ENCODE measurements around the gene TBX10.
"Not testable (repeated sequence)": the region's sequence is repeated elsewhere in the genome, so short reads cannot be mapped to it uniquely, and the experiment has no call there.

TBX10 gene

DNA sequence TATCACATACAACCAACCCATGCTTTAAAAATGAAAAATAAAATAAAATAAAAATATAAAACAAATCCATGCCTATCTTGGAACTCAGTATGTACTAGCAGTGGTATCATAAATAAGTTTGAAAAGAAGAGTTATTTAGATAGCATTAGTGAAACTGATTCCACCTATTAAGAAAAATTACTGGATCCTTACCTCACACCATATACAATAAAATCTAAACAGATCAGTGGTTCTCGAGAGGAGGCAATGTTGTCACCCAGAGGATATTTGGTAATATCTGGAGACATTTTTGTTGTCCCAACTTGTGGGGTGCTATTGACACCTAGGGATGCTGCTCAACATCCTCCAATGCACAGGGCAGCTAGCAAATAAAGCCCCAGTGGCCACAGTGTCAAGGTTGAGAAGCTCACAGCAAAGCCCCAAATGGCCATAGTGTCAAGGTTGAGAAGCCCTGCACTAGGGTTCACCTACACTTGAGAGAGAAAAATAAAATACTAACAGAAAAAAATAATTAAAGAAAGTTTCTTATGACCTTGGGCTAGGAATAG is 42.7 kb downstream of the TBX10 start:
- WGBS (ENCODE audit: insufficient coverage, insufficient read length) = no CpG with 5 or more reads among the region's 1 CpG
- Histone ChIP-seq H3K27me3 (ENCODE audit: control insufficient read depth, insufficient read depth, low read length) (no peaks in the 10 kb centered on the region), H3K27ac (ENCODE audit: low read length) (no peak overlapping the region), H3K4me3 (ENCODE audit: low read length) (no peak overlapping the region), H3K36me3 (ENCODE audit: control insufficient read depth, insufficient read depth, low read length) (no peaks in the 10 kb centered on the region), H3K9me3 (ENCODE audit: control insufficient read depth, insufficient read depth, low read length) (no peaks in the 10 kb centered on the region), H3K4me1 (ENCODE audit: control insufficient read depth, insufficient read depth, low read length) (no peaks in the 10 kb centered on the region)
- DNase-seq (ENCODE audit: low read depth, low spot score) = no peak

GRCh38 chr11:67594480-67594879 is 45.1 kb downstream of the TBX10 start:
- Histone ChIP-seq H3K36me3 (ENCODE audit: control insufficient read depth, insufficient read depth, low read length) (no peaks in the 10 kb centered on the region), H3K4me1 (ENCODE audit: control insufficient read depth, insufficient read depth, low read length) (no peaks in the 10 kb centered on the region), H3K4me3 (ENCODE audit: low read length) (no peak overlapping the region), H3K9me3 (ENCODE audit: control insufficient read depth, insufficient read depth, low read length) (no peaks in the 10 kb centered on the region), H3K27me3 (ENCODE audit: control insufficient read depth, insufficient read depth, low read length) (no peaks in the 10 kb centered on the region), H3K27ac (ENCODE audit: low read length) (no peak overlapping the region)
- DNase-seq (ENCODE audit: low read depth, low spot score) = no peak
- no CpG with 5 or more reads among the region's 3 CpGs for WGBS (ENCODE audit: insufficient coverage, insufficient read length)

DNA sequence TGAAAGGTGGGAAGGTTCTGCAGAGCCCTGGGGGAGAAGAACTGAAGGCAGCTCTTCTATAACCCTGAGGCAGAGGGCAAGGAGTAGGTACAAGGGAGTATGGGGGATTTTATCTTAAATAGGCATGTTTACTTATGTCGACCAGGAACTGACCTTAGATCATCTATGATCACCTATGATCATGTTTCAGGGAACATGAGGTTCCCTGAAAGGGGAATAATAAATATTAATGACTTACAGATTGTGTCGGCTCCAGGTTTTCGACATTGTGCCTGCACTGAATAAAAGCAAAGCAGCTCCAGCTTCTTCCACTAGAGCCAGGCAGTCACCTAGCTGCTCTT is 46.0 kb downstream of the TBX10 start:
- no peak for DNase-seq (ENCODE audit: low read depth, low spot score)
- WGBS (ENCODE audit: insufficient coverage, insufficient read length) = no CpG with 5 or more reads among the region's 3 CpGs
- Histone ChIP-seq H3K36me3 (ENCODE audit: control insufficient read depth, insufficient read depth, low read length) (0 out of 2 replicates have a peak, but pooled peaks cover 3% of the 10 kb centered on the region), H3K27me3 (ENCODE audit: control insufficient read depth, insufficient read depth, low read length) (no peaks in the 10 kb centered on the region), H3K4me1 (ENCODE audit: control insufficient read depth, insufficient read depth, low read length) (no peaks in the 10 kb centered on the region), H3K4me3 (ENCODE audit: low read length) (no peak overlapping the region), H3K27ac (ENCODE audit: low read length) (no peak overlapping the region), H3K9me3 (ENCODE audit: control insufficient read depth, insufficient read depth, low read length) (no peaks in the 10 kb centered on the region)

GRCh38 chr11:67592880-67593564 is 46.5 kb downstream of the TBX10 start:
- H3K27me3 ChIP-seq (ENCODE audit: control insufficient read depth, insufficient read depth, low read length) = no peaks in the 10 kb centered on the region
- no peaks in the 10 kb centered on the region for H3K9me3 ChIP-seq (ENCODE audit: control insufficient read depth, insufficient read depth, low read length)
- H3K27ac ChIP-seq (ENCODE audit: low read length) = no peak overlapping the region
- H3K4me1 ChIP-seq (ENCODE audit: control insufficient read depth, insufficient read depth, low read length) = no peaks in the 10 kb centered on the region
- H3K36me3 ChIP-seq (ENCODE audit: control insufficient read depth, insufficient read depth, low read length) = 0 out of 2 replicates have a peak, but pooled peaks cover 3% of the 10 kb centered on the region
- H3K4me3 ChIP-seq (ENCODE audit: low read length) = no peak overlapping the region
- DNase-seq (ENCODE audit: low read depth, low spot score) = no peak
- WGBS (ENCODE audit: insufficient coverage, insufficient read length) = no CpG with 5 or more reads among the region's 12 CpGs

DNA sequence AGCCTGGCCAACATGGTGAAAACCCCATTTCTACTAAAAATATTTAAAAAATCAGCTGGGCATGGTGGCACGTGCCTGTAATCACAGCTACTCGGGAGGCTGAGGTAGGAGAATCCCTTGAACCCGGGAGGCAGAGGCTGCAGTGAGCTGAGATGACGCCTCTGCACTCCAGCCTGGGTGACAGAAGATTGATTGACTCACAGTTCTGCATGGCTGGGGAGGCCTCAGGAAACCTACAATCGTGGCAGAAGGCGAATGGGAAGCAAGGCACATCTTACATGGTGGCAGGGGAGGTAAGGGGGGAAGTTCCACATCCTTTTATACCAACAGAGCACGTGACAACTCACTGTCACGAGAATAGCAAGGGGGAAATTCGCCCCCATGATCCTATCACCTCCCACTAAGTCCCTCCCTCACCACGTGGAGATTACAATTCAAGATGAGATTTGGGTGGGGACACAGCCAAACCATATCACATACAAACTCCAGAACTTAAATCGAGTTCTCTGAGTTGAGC is 50.6 kb downstream of the TBX10 start:
- H3K27ac ChIP-seq (ENCODE audit: low read length) = not testable (repeated sequence)

GRCh38 chr11:67588136-67588503 is 51.4 kb downstream of the TBX10 start:
- Histone ChIP-seq H3K4me1 (ENCODE audit: control insufficient read depth, insufficient read depth, low read length) (peaks cover 5% of the 10 kb centered on the region; the same call in 1 of the 2 replicates), H3K27ac (ENCODE audit: low read length) (no peak overlapping the region), H3K27me3 (ENCODE audit: control insufficient read depth, insufficient read depth, low read length) (no peaks in the 10 kb centered on the region), H3K9me3 (ENCODE audit: control insufficient read depth, insufficient read depth, low read length) (no peaks in the 10 kb centered on the region), H3K4me3 (ENCODE audit: low read length) (no peak overlapping the region), H3K36me3 (ENCODE audit: control insufficient read depth, insufficient read depth, low read length) (peaks cover 25% of the 10 kb centered on the region)
- no CpG with 5 or more reads among the region's 1 CpG for WGBS (ENCODE audit: insufficient coverage, insufficient read length)
- DNase-seq (ENCODE audit: low read depth, low spot score) = no peak

More for the DNA sequence above, 50.6 kb downstream of the TBX10 start:
- H3K27me3 ChIP-seq (ENCODE audit: control insufficient read depth, insufficient read depth, low read length); DNase-seq (ENCODE audit: low read depth, low spot score); H3K4me1 ChIP-seq (ENCODE audit: control insufficient read depth, insufficient read depth, low read length); H3K9me3 ChIP-seq (ENCODE audit: control insufficient read depth, insufficient read depth, low read length); H3K4me3 ChIP-seq (ENCODE audit: low read length): not testable (repeated sequence)
- H3K36me3 ChIP-seq (ENCODE audit: control insufficient read depth, insufficient read depth, low read length) = peaks cover 25% of the 10 kb centered on the region
- WGBS (ENCODE audit: insufficient coverage, insufficient read length) = no CpG with 5 or more reads among the region's 11 CpGs

- H3K4me3 ChIP-seq (ENCODE audit: low read length) = no peak overlapping the region
- peaks cover 25% of the 10 kb centered on the region for H3K36me3 ChIP-seq (ENCODE audit: control insufficient read depth, insufficient read depth, low read length)
- no peak overlapping the region for H3K27ac ChIP-seq (ENCODE audit: low read length)
- H3K27me3 ChIP-seq (ENCODE audit: control insufficient read depth, insufficient read depth, low read length) = no peaks in the 10 kb centered on the region
- no peaks in the 10 kb centered on the region for H3K9me3 ChIP-seq (ENCODE audit: control insufficient read depth, insufficient read depth, low read length)
- WGBS (ENCODE audit: insufficient coverage, insufficient read length) = no CpG with 5 or more reads among the region's 5 CpGs
- DNase-seq (ENCODE audit: low read depth, low spot score) = no peak
- peaks cover 8% of the 10 kb centered on the region for H3K4me1 ChIP-seq (ENCODE audit: control insufficient read depth, insufficient read depth, low read length)
Observed at GRCh38 chr11:67586568-67587250, 52.9 kb downstream of the TBX10 start.

DNA sequence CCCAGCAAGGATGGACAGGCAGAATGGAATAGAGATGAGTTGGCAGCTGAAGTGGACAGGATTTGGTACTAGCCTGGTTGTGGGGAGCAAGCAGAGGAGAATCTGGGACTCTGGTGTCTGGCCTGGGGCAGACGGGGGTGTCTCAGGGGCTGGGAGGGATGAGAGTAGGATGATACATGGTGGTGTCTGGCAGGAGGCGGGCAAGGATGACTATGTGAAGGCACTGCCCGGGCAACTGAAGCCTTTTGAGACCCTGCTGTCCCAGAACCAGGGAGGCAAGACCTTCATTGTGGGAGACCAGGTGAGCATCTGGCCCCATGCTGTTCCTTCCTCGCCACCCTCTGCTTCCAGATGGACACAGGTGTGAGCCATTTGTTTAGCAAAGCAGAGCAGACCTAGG is 53.7 kb downstream of the TBX10 start:
- H3K36me3 ChIP-seq (ENCODE audit: control insufficient read depth, insufficient read depth, low read length) = peaks cover 25% of the 10 kb centered on the region
- no peaks in the 10 kb centered on the region for H3K9me3 ChIP-seq (ENCODE audit: control insufficient read depth, insufficient read depth, low read length)
- no peak overlapping the region for H3K27ac ChIP-seq (ENCODE audit: low read length)
- peaks cover 8% of the 10 kb centered on the region for H3K4me1 ChIP-seq (ENCODE audit: control insufficient read depth, insufficient read depth, low read length)
- WGBS (ENCODE audit: insufficient coverage, insufficient read length) = no CpG with 5 or more reads among the region's 4 CpGs
- no peak for DNase-seq (ENCODE audit: low read depth, low spot score)
- H3K27me3 ChIP-seq (ENCODE audit: control insufficient read depth, insufficient read depth, low read length) = no peaks in the 10 kb centered on the region
- H3K4me3 ChIP-seq (ENCODE audit: low read length) = no peak overlapping the region

DNA sequence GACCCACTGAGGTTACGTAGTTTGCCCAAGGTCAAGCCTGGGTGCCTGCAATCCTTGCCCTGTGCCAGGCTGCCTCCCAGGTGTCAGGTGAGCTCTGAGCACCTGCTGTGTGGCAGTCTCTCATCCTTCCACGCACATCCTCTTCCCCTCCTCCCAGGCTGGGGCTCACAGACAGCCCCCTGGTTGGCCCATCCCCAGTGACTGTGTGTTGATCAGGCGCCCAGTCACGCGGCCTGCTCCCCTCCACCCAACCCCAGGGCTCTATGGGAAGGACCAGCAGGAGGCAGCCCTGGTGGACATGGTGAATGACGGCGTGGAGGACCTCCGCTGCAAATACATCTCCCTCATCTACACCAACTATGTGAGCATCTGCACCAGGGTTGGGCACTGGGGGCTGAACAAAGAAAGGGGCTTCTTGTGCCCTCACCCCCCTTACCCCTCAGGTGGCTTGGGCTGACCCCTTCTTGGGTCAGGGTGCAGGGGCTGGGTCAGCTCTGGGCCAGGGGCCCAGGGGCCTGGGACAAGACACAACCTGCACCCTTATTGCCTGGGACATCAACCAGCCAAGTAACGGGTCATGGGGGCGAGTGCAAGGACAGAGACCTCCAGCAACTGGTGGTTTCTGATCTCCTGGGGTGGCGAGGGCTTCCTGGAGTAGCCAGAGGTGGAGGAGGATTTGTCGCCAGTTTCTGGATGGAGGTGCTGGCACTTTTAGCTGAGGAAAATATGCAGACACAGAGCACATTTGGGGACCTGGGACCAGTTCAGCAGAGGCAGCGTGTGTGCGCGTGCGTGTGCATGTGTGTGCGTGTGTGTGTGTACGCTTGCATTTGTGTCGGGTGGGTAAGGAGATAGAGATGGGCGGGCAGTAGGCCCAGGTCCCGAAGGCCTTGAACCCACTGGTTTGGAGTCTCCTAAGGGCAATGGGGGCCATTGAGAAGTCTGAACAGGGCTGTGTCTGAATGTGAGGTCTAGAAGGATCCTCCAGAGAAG is 54.4 kb downstream of the TBX10 start:
- DNase-seq (ENCODE audit: low read depth, low spot score) = no peak
- no peaks in the 10 kb centered on the region for H3K9me3 ChIP-seq (ENCODE audit: control insufficient read depth, insufficient read depth, low read length)
- peaks cover 8% of the 10 kb centered on the region for H3K4me1 ChIP-seq (ENCODE audit: control insufficient read depth, insufficient read depth, low read length)
- WGBS (ENCODE audit: insufficient coverage, insufficient read length) = no CpG with 5 or more reads among the region's 21 CpGs
- no peaks in the 10 kb centered on the region for H3K27me3 ChIP-seq (ENCODE audit: control insufficient read depth, insufficient read depth, low read length)
- no peak overlapping the region for H3K27ac ChIP-seq (ENCODE audit: low read length)
- H3K36me3 ChIP-seq (ENCODE audit: control insufficient read depth, insufficient read depth, low read length) = peaks cover 25% of the 10 kb centered on the region
- peak overlapping the region; percentile 77; the same call in 1 of the 2 replicates for H3K4me3 ChIP-seq (ENCODE audit: low read length)

All from iPS DF 6.9 (cell line).